ENCODE data around the gene MDGA2. TPM values are rescaled to one million over a fixed set of nuclear protein-coding genes. Genes with fewer than 3 reads are reported as not detected.

MDGA2 gene
- total and polyA plus RNA-seq, 2 of the 13 experiments (the other 11 are each of a cell fraction or from before 2014, with no cell fraction given), result not detected

GRCh38 chr14:47555333-47555732 is 120.1 kb downstream of the MDGA2 start:
- POLR2A ChIA-PET, result no interaction called here
- intact Hi-C loops (cut with micrococcal nuclease; ENCODE audit: unreplicated experiment) (no loop called here), in situ Hi-C loops (cut with HindIII; ENCODE audit: extremely low pct_ligation_motif_present, low pct_unique_long_range_greater_than_20kb) (no loop called here)
- TF ChIP-seq CREM (IDR thresholded peaks at IDR 0.05), result no peak
- TF ChIP-seq CREM (CRISPR knock-in tag; IDR thresholded peaks at IDR 0.05), result no peak
- no peak for TF ChIP-seq ZNF605 (CRISPR knock-in tag; IDR thresholded peaks at IDR 0.05)
- no peak for TF ChIP-seq BORCS8-MEF2B (CRISPR knock-in tag; IDR thresholded peaks at IDR 0.05)
- TF ChIP-seq NR2F2 (IDR thresholded peaks at IDR 0.05; ENCODE audit: borderline replicate concordance, low read depth), result no peak
- TF ChIP-seq TAF15 (IDR thresholded peaks at IDR 0.05; ENCODE audit: low read depth, low read length, poor library complexity, severe bottlenecking), result no peak
- no peak for TF ChIP-seq ELK4 (CRISPR knock-in tag; IDR thresholded peaks at IDR 0.05; ENCODE audit: borderline replicate concordance)
- no peak for TF ChIP-seq ZNF12 (CRISPR knock-in tag; IDR thresholded peaks at IDR 0.05)
- no peak for TF ChIP-seq XBP1 (CRISPR knock-in tag; IDR thresholded peaks at IDR 0.05)
- no peak for TF ChIP-seq ZNF598 (CRISPR knock-in tag; IDR thresholded peaks at IDR 0.05; ENCODE audit: borderline replicate concordance)
- TF ChIP-seq IKZF1 (IDR thresholded peaks at IDR 0.05), result no peak
- TF ChIP-seq KIAA2018 (CRISPR knock-in tag; IDR thresholded peaks at IDR 0.05; ENCODE audit: borderline replicate concordance), result no peak
- no peak for TF ChIP-seq ZNF792 (CRISPR knock-in tag; IDR thresholded peaks at IDR 0.05)
- TF ChIP-seq ZKSCAN8 (CRISPR knock-in tag; IDR thresholded peaks at IDR 0.05; ENCODE audit: borderline replicate concordance), result no peak
- TF ChIP-seq ATM (IDR thresholded peaks at IDR 0.05; ENCODE audit: borderline replicate concordance), result no peak
- no peak for TF ChIP-seq ZNF256 (CRISPR knock-in tag; conservative IDR thresholded peaks at IDR 0.05)
- TF ChIP-seq STAG1 (CRISPR knock-in tag; IDR thresholded peaks at IDR 0.05), result no peak
- TF ChIP-seq ARNT (IDR thresholded peaks at IDR 0.05), result no peak
- Histone ChIP-seq H3K27ac (ENCODE audit: extremely low read length, insufficient read depth, low read length) (no peak overlapping the region), H3K36me3 (replicated peaks in 1 of 2; ENCODE audit: control insufficient read depth in 1 of 2, insufficient read depth in 2 of 2, low read length in 2 of 2) (no peaks in the 10 kb centered on the region), H3K27me3 (ENCODE audit: control insufficient read depth in 1 of 2, insufficient read depth in 2 of 2, low read length in 2 of 2) (no peaks in the 10 kb centered on the region; a peak in 1 of 5 replicates), H3K9ac (ENCODE audit: insufficient read depth, low read depth, low read length) (no peak overlapping the region), H3K4me3 (replicated peaks in 1 of 3; ENCODE audit: insufficient read depth in 1 of 3, low read depth in 2 of 3, low read length in 3 of 3) (no peak overlapping the region), H3K4me2 (ENCODE audit: low read depth, low read length) (no peak overlapping the region), H3K79me2 (ENCODE audit: insufficient read depth, low read length) (no peaks in the 10 kb centered on the region), H3K9me3 (ENCODE audit: low read length) (no peaks in the 10 kb centered on the region), H3K4me1 (ENCODE audit: insufficient read depth, low read length) (no peaks in the 10 kb centered on the region), H4K20me1 (ENCODE audit: insufficient read depth, low read length) (no peaks in the 10 kb centered on the region), H2AFZ (ENCODE audit: low read length) (no peak overlapping the region)
- ATAC-seq, result no peak
- no TSS peak for BruUV-seq (replicated peaks)
- no peak for FAIRE-seq
- no peak for DNase-seq (ENCODE audit: low spot score)
- CTCF ChIA-PET (ENCODE audit: low intra/inter-chr PET ratio, low total read pairs), result no interaction called here

All from HepG2 (cell line).